Stomach (tissue), 4 donors: ENCODE results near the gene SUSD6.

Source experiments
- CTCF ChIP-seq, 7 experiments: fragments of 450-650 bp in 4 of 7; fragments of 200-600 bp in 3 of 7; sonication (generic) in 3 of 7; IDR thresholded peaks; one replicate each; pipeline ENCODE4 v1.5.1; 2016 to 2019; ENCODE audit warnings: antibody characterized with exemption in 7 of 7, control low read depth in 2 of 7, mild to moderate bottlenecking in 1 of 7
- EP300 ChIP-seq: sonication (generic); formaldehyde crosslinking; IDR thresholded peaks from one replicate; pipeline ENCODE4 v1.6.1; 2017; ENCODE audit warnings: antibody characterized with exemption
- POLR2A ChIP-seq, 4 donors: fragments of 450-650 bp; IDR thresholded peaks; one replicate each; pipeline ENCODE4 v1.6.1; 2016; ENCODE audit warnings: antibody characterized with exemption in 4 of 4, control low read depth in 2 of 4, mild to moderate bottlenecking in 1 of 4, moderate library complexity in 1 of 4

GRCh38 chr14:69662636-69663299, 51.4 kb downstream of the SUSD6 start:
- TF ChIP-seq CTCF (IDR thresholded peaks at IDR 0.05) (no peak), POLR2A (IDR thresholded peaks at IDR 0.05) (no peak), EP300 (no peak)
